GM03348 (cell line): ENCODE data around the gene MAGI1.
"Not testable (repeated sequence)": the region's sequence is repeated elsewhere in the genome, so short reads cannot be mapped to it uniquely, and the experiment has no call there.

ENCODE experiments used
- DNase-seq: peaks from one replicate; pipeline ENCODE4 v3.0.0; 2012; ENCODE audit warnings: low spot score

MAGI1 gene

GRCh38 chr3:66038726-66039589, at the start of gene MAGI1:
Gene MAGI1, minus strand, starts transcription at chr3:66038918. Its CDS starts 610 bp downstream, at chr3:66038308.
- DNase-seq = peak; percentile 97

- DNase-seq = no peak
Observed at GRCh38 chr3:66083784-66084213, 45.1 kb upstream of the MAGI1 start.

GRCh38 chr3:66083096-66083678, 44.5 kb upstream of the MAGI1 start:
- no peak for DNase-seq

- no peak for DNase-seq
Observed at GRCh38 chr3:66082679-66083078, 44.0 kb upstream of the MAGI1 start.

GRCh38 chr3:66080167-66080566, 41.4 kb upstream of the MAGI1 start:
- DNase-seq = no peak

GRCh38 chr3:66077973-66078372, 39.3 kb upstream of the MAGI1 start:
- no peak for DNase-seq

- peak; percentile 81 for DNase-seq
Observed at GRCh38 chr3:66076861-66077470, 38.2 kb upstream of the MAGI1 start.

GRCh38 chr3:66075281-66075680, 36.6 kb upstream of the MAGI1 start:
- DNase-seq = peak; percentile 66

- no peak for DNase-seq
Observed at GRCh38 chr3:66073464-66074141, 34.9 kb upstream of the MAGI1 start.

GRCh38 chr3:66068255-66068654, 29.5 kb upstream of the MAGI1 start:
- no peak for DNase-seq

- DNase-seq = no peak
Observed at GRCh38 chr3:66066963-66067617, 28.4 kb upstream of the MAGI1 start.

- DNase-seq = no peak
Observed at GRCh38 chr3:66055289-66055688, 16.6 kb upstream of the MAGI1 start.

- no peak for DNase-seq
Observed at GRCh38 chr3:66053550-66054094, 14.9 kb upstream of the MAGI1 start.

- DNase-seq = peak; percentile 41
Observed at GRCh38 chr3:66052721-66053549, 14.2 kb upstream of the MAGI1 start.

GRCh38 chr3:66050821-66051220, 12.1 kb upstream of the MAGI1 start:
- no peak for DNase-seq

- DNase-seq = peak; percentile 38
Observed at GRCh38 chr3:66048051-66048395, 9.3 kb upstream of the MAGI1 start.

GRCh38 chr3:66047311-66048050, 8.8 kb upstream of the MAGI1 start:
- DNase-seq = peak; percentile 87

- not testable (repeated sequence) for DNase-seq
Observed at GRCh38 chr3:66046321-66046720, 7.6 kb upstream of the MAGI1 start.

- DNase-seq = no peak
Observed at GRCh38 chr3:66041828-66042227, 3.1 kb upstream of the MAGI1 start.

GRCh38 chr3:66041116-66041515, 2.4 kb upstream of the MAGI1 start:
- DNase-seq = peak; percentile 65
